GM04503 (cell line): ENCODE data around the gene C9orf85.
"Not testable (repeated sequence)": the region's sequence is repeated elsewhere in the genome, so short reads cannot be mapped to it uniquely, and the experiment has no call there.

Experiments used
- DNase-seq: peaks from one replicate; pipeline ENCODE4 v3.0.0-alpha.2; 2012; ENCODE audit warnings: low read depth

C9orf85 gene, protein sequence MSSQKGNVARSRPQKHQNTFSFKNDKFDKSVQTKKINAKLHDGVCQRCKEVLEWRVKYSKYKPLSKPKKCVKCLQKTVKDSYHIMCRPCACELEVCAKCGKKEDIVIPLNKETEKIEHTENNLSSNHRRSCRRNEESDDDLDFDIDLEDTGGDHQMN

GRCh38 chr9:71911061-71911907, at the start of gene C9orf85, which contains the start of gene ABHD17B:
Gene C9orf85, plus strand, starts transcription at chr9:71911639. Its CDS starts 96 bp downstream, at chr9:71911735.
Gene ABHD17B, minus strand, starts transcription at chr9:71911193. Its CDS starts 36,113 bp downstream, at chr9:71875080.
- peak; percentile 99 for DNase-seq

DNA sequence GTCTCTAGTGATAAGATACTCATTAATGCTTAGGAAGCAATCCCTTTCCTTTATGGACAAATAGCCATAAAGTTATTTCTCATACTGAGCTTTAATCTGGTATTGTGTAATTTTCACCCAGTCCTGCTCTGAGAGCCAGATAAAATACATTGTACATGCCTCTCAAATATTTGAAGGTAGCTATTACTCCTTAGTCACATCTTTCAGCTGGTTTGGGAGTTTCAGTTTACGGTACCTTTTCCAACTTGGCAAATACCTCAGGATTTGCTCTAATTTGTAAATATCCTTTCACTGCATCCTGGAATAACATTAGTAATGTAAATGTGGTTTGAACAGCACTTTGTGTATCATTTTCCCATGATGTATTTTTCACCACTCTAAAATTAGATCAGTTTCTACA, 47.8 kb upstream of the C9orf85 start:
- no peak for DNase-seq

DNA sequence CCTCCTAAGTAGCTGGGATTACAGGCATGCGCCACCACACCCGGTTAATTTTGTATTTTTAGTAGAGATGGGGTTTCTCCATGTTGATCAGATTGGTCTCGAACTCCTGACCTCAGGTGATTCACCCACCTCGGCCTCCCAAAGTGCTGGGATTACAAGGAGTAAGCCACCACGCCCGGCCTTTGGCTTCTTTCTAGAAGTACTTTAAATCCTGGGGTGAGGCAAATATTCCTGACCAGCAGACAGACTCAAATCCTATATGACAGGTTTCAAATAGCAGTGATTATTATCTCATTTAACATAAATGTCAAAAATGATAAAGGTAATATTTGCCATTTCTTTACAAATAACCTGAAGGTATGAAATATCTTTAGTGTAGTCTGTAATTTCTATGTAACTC, 36.1 kb upstream of the C9orf85 start:
- DNase-seq: no peak

GRCh38 chr9:71876106-71876505, 35.3 kb upstream of the C9orf85 start:
- no peak for DNase-seq

GRCh38 chr9:71876829-71877228, 34.6 kb upstream of the C9orf85 start:
- DNase-seq: no peak

DNA sequence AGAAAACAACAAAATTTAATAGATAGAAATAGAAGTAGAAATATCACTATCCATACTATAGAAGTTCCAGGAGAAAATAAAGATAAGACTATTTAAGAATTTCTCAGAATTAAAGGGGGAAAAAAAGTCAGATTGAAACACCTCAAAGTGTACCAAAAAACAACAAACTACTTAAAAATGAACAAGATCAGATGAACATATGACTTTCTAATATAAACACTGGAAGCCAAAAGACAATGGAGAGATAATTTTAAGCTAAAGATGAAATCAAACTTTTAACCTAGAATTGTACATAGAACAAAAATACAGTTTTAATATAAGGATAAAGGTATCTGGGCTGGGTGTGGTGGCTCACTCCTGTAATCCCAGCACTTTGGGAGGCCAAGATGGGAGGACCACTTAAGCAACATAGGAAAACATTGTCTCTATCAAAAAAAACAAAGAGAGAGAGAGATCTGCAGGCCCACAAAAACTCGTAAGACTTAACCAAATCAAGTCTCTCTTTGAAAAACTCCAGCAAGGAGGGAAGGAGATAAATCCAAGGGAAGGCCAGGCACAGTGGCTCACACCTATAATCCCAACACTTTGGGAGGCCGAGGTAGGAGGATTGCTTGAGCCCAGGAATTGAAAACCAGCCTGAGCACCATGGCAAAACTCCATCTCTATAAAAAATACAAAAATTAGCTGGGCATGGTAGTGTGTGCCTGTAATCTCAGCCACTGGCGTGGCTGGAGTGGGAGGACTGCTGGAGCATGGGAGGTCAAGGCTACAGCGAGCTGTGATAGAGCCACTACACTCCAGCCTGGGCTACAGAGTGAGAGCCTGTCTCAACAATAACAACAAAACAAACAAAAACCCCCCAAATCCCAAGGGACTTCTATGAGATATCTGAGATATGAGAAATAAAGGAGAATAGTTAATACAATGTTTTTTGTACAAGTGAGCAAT, 32.8 kb upstream of the C9orf85 start:
- DNase-seq: no peak

- no peak for DNase-seq
Measured at GRCh38 chr9:71879644-71880174, 31.7 kb upstream of the C9orf85 start.

- no peak for DNase-seq
Measured at GRCh38 chr9:71884005-71884404, 27.4 kb upstream of the C9orf85 start.

DNA sequence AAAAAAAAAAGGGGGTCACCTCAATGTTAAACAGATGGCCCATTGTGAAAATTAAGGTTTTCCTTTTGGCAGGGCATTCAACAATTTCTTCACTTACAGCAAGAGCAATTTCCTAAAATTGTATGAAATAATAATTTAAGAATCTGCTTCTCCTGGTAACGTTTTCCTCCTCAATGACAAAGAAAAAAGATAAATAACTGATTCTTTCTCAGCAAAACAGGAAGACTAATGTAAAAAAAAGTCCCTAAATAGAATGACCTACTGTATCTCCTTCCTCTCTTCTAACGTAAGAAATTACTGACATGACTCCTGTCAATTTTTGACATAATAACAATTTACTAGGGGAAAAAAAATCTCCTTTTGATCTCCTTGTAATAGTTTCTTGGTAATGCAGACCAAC, 26.0 kb upstream of the C9orf85 start:
- no peak for DNase-seq

- DNase-seq: no peak
Measured at GRCh38 chr9:71886015-71886414, 25.4 kb upstream of the C9orf85 start.

DNA sequence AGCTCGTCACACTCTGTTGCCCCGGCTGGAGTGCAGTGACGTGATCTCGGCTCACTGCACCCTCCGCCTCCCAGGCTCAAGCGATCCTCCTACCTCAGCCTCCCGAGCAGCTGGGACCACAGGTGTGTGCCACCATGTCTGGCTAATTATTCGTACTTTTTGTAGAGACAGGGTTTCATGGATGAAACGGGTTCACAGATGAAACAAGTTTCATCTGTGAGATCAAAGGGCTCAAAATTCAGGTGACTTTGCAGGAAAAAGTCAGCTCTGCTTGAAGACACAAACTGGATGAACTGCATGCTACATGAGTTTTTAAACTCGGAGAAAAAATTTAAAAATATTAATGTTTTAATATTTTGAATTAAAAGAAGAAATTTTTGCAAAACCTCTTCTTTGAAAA, 24.9 kb upstream of the C9orf85 start:
- no peak for DNase-seq

- DNase-seq: no peak
Measured at GRCh38 chr9:71887362-71887761, 24.1 kb upstream of the C9orf85 start.

- DNase-seq: no peak
Measured at GRCh38 chr9:71890042-71890679, 21.3 kb upstream of the C9orf85 start.

- no peak for DNase-seq
Measured at GRCh38 chr9:71891557-71892189, 19.8 kb upstream of the C9orf85 start.

DNA sequence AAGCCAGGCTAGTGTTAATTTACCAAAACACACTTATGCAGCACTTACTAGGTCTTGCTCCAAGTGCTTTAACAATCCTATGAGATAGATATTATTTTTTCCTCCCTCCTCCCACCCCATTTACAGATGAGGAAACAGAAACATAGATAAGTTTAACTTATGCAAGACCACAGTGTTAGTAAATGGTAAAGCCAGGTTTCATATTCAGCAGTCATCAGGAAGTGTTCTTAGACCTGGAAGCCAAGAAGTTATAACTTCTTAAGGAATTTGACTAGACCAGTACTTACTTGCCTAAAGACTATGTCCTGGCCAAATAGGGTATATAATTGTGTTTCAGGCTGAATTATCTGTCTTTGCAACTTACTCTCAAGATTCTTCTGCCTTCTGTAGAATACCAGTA, 16.3 kb upstream of the C9orf85 start:
- DNase-seq: no peak

- no peak for DNase-seq
Measured at GRCh38 chr9:71895955-71896354, 15.5 kb upstream of the C9orf85 start.

GRCh38 chr9:71896761-71897160, 14.7 kb upstream of the C9orf85 start:
- DNase-seq: no peak

- DNase-seq: no peak
Measured at GRCh38 chr9:71897577-71897976, 13.9 kb upstream of the C9orf85 start.

DNA sequence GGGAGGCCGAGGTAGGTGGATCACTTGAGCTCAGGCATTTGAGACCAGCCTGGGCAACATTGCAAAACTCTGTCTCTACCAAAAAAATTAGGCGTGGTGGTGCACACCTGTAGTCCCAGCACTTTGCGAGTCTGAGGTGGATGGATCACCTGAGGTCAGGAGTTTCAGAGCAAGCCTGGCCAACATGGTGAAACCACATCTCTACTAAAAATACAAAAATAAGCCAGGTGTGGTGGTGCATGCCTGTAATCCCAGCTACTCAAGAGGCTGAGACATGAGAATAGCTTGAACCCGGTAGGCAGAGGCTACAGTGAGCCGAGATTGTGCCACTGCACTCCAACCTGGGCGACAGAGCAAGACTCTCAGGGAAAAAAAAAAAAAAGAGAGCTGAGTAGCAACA, 12.7 kb upstream of the C9orf85 start:
- DNase-seq: not testable (repeated sequence)

GRCh38 chr9:71901695-71902597, 9.5 kb upstream of the C9orf85 start:
- DNase-seq: no peak
